Measurements from ENCODE around the gene CTRB1.

GRCh38 chr16:75246504-75247205 is 27.9 kb downstream of the CTRB1 start:
- TF ChIP-seq CTCF (IDR thresholded peaks at IDR 0.05) (no peak), ZFX (IDR thresholded peaks at IDR 0.05; ENCODE audit: borderline replicate concordance) (no peak)
